ENCODE data around the gene HSPB6. TPM values are rescaled to one million over a fixed set of nuclear protein-coding genes. Genes with fewer than 3 reads are reported as not detected.

The HSPB6 gene
- total and polyA plus RNA-seq, 12 donors, result 21.1 to 932 (median 265) TPM

GRCh38 chr19:35733180-35734125, 23.4 kb downstream of the HSPB6 start:
- Histone ChIP-seq H3K4me3 (no peak overlapping the region), H3K27me3 (no peaks in the 10 kb centered on the region), H3K27ac (peak overlapping the region; percentile 39 to 91 (median 73)), H3K36me3 (replicated peaks in 1 of 2) (peaks cover 0 to 93% of the 10 kb centered on the region in 2 donors), H3K4me1 (replicated peaks in 1 of 2) (peaks cover 7 to 9% of the 10 kb centered on the region in 2 donors), H3K9me3 (replicated peaks in 1 of 3) (no peaks in the 10 kb centered on the region)
- WGBS, 4 donors, result 62 to 77% (median 70%) methylated on average over 13 to 35 of the region's 35 CpGs
- intact Hi-C loops (cut with DNase I), result no loop called here
- TF ChIP-seq CTCF (IDR thresholded peaks at IDR 0.05) (no peak), POLR2A (IDR thresholded peaks at IDR 0.05) (no peak)
- DNase-seq, result peak in 6 of 7 donors; percentile 77 to 85 (median 82)

GRCh38 chr19:35732540-35733179, 24.2 kb downstream of the HSPB6 start:
- DNase-seq, result no peak
- WGBS, 4 donors, result 84 to 100% (median 87%) methylated on average over 1 to 25 of the region's 25 CpGs
- H3K4me1 ChIP-seq (replicated peaks in 1 of 2), result peaks cover 7 to 9% of the 10 kb centered on the region in 2 donors
- H3K4me3 ChIP-seq, result no peak overlapping the region
- H3K9me3 ChIP-seq (replicated peaks in 1 of 3), result no peaks in the 10 kb centered on the region
- intact Hi-C loops (cut with DNase I), result no loop called here
- H3K27ac ChIP-seq, result peak overlapping the region in 3 of 5 donors; percentile 40 to 91 (median 87)
- no peaks in the 10 kb centered on the region for H3K27me3 ChIP-seq
- peaks cover 0 to 93% of the 10 kb centered on the region in 2 donors for H3K36me3 ChIP-seq (replicated peaks in 1 of 2)
- TF ChIP-seq POLR2A (IDR thresholded peaks at IDR 0.05) (no peak), CTCF (IDR thresholded peaks at IDR 0.05) (no peak)

GRCh38 chr19:35731779-35732405, 24.9 kb downstream of the HSPB6 start:
- peak in 1 of 7 donors; percentile 18 for DNase-seq
- no peaks in the 10 kb centered on the region for H3K9me3 ChIP-seq (replicated peaks in 1 of 3)
- no peak for TF ChIP-seq CTCF (IDR thresholded peaks at IDR 0.05)
- TF ChIP-seq POLR2A (IDR thresholded peaks at IDR 0.05), result no peak
- peaks cover 7 to 9% of the 10 kb centered on the region in 2 donors for H3K4me1 ChIP-seq (replicated peaks in 1 of 2)
- no peaks in the 10 kb centered on the region for H3K27me3 ChIP-seq
- H3K27ac ChIP-seq, result no peak overlapping the region
- 82 to 86% (median 85%) methylated on average over 17 to 21 of the region's 21 CpGs for WGBS, 4 donors
- H3K36me3 ChIP-seq (replicated peaks in 1 of 2), result peaks cover 0 to 93% of the 10 kb centered on the region in 2 donors
- H3K4me3 ChIP-seq, result no peak overlapping the region
- intact Hi-C loops (cut with DNase I), result no loop called here

GRCh38 chr19:35731353-35731752, 25.5 kb downstream of the HSPB6 start:
- Histone ChIP-seq H3K4me1 (replicated peaks in 1 of 2) (peaks cover 7 to 9% of the 10 kb centered on the region in 2 donors), H3K9me3 (replicated peaks in 1 of 3) (no peaks in the 10 kb centered on the region), H3K27me3 (no peaks in the 10 kb centered on the region), H3K27ac (no peak overlapping the region), H3K36me3 (replicated peaks in 1 of 2) (peaks cover 0 to 93% of the 10 kb centered on the region in 2 donors), H3K4me3 (no peak overlapping the region)
- TF ChIP-seq CTCF (IDR thresholded peaks at IDR 0.05), result no peak
- no peak for DNase-seq
- 89 to 92% (median 91%) methylated on average over 8 to 9 of the region's 9 CpGs for WGBS, 4 donors
- intact Hi-C loops (cut with DNase I), result no loop called here

All from adrenal gland (tissue), 12 donors.